ENCODE results near the gene SPAG16. TPM values are rescaled to one million over a fixed set of nuclear protein-coding genes. Genes with fewer than 3 reads are reported as not detected.

Gene SPAG16
- total and polyA plus RNA-seq, 2 experiments from 2014 or later = 28.9 to 30.7 TPM

DNA sequence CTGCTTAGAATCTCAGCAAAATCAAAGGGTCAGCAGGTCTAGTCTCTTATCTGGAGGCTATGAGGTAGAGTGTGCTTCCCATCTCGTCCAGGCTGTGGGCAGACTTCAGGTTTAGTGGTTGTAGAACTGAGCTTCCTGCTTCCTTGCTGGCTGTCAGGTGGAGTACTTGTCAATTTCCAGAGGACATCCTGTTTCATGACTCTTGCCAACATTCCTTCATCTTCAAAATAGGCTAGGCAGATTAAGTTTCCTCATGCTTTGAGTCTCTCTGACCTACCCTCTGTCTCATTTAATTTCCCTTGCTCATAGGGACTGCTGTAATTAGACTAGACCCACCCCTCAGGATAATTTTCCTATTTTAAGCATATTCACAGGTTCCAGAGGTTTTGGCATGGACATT is 562.6 kb downstream of the SPAG16 start:
- Histone ChIP-seq H3K9me3 (ENCODE audit: low read depth) (no peaks in the 10 kb centered on the region), H3K9me2 (ENCODE audit: insufficient read depth) (no peaks in the 10 kb centered on the region), H2AFZ (no peak overlapping the region), H3K36me3 (ENCODE audit: low read depth) (no peaks in the 10 kb centered on the region), H3K4me2 (ENCODE audit: unreplicated experiment) (no peak overlapping the region), H4K20me1 (ENCODE audit: insufficient read depth) (no peaks in the 10 kb centered on the region), H3K27me3 (replicated peaks; ENCODE audit: insufficient read depth) (no peaks in the 10 kb centered on the region), H3K4me1 (ENCODE audit: insufficient read depth) (no peaks in the 10 kb centered on the region), H3K4me3 (no peak overlapping the region), H3F3A (ENCODE audit: insufficient read depth) (no peaks in the 10 kb centered on the region), H3K27ac (no peak overlapping the region), H3K9ac (no peak overlapping the region), H3K79me2 (ENCODE audit: insufficient read depth) (no peaks in the 10 kb centered on the region)
- no peak for TF ChIP-seq EZH2 (IDR thresholded peaks at IDR 0.05; ENCODE audit: insufficient read depth, poor library complexity, severe bottlenecking)
- TF ChIP-seq EZH2phosphoT487 (IDR thresholded peaks at IDR 0.05; ENCODE audit: insufficient read depth, low read depth) = no peak
- in situ Hi-C loops (cut with MboI) = no loop called here
- DNase-seq = no peak
- 50 to 62% methylated on average over 1 of the region's 1 CpG for WGBS, 2 experiments (ENCODE audit: low coverage in 1 of 2, low lambda C conversion rate in 2 of 2, missing lambda C conversion rate in 2 of 2)

DNA sequence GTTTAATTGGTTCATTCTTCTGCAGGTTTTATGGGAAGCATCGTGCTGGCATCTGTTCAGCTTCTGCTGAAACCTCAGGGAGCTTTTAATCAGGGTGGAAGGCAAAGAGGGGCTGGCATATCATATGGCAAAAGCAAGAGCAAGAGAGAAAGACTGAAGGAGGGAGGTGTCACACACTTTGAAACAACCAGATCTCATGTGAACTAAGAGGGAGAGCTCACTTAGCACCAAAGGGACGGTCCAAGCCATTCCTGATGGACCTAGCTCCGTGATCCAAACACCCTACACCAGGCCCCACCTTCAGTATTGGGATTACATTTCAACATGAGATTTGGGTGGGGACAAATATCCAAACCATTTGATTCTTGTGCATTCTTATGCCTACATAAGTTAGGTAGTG is 563.1 kb downstream of the SPAG16 start:
- TF ChIP-seq EZH2phosphoT487 (IDR thresholded peaks at IDR 0.05; ENCODE audit: insufficient read depth, low read depth) (no peak), EZH2 (IDR thresholded peaks at IDR 0.05; ENCODE audit: insufficient read depth, poor library complexity, severe bottlenecking) (no peak)
- H3K36me3 ChIP-seq (ENCODE audit: low read depth) = no peaks in the 10 kb centered on the region
- no peak overlapping the region for H3K9ac ChIP-seq
- H3K9me2 ChIP-seq (ENCODE audit: insufficient read depth) = no peaks in the 10 kb centered on the region
- H3K27ac ChIP-seq = no peak overlapping the region
- no peak overlapping the region for H3K4me2 ChIP-seq (ENCODE audit: unreplicated experiment)
- no peaks in the 10 kb centered on the region for H3K79me2 ChIP-seq (ENCODE audit: insufficient read depth)
- no peaks in the 10 kb centered on the region for H3K4me1 ChIP-seq (ENCODE audit: insufficient read depth)
- H3F3A ChIP-seq (ENCODE audit: insufficient read depth) = no peaks in the 10 kb centered on the region
- H3K27me3 ChIP-seq (replicated peaks; ENCODE audit: insufficient read depth) = no peaks in the 10 kb centered on the region
- H3K4me3 ChIP-seq = no peak overlapping the region
- in situ Hi-C loops (cut with MboI) = no loop called here
- DNase-seq = no peak
- WGBS, 2 experiments (ENCODE audit: low coverage in 1 of 2, low lambda C conversion rate in 2 of 2, missing lambda C conversion rate in 2 of 2) = 76 to 80% methylated on average over 3 of the region's 3 CpGs
- no peaks in the 10 kb centered on the region for H3K9me3 ChIP-seq (ENCODE audit: low read depth)
- no peaks in the 10 kb centered on the region for H4K20me1 ChIP-seq (ENCODE audit: insufficient read depth)
- H2AFZ ChIP-seq = no peak overlapping the region

DNA sequence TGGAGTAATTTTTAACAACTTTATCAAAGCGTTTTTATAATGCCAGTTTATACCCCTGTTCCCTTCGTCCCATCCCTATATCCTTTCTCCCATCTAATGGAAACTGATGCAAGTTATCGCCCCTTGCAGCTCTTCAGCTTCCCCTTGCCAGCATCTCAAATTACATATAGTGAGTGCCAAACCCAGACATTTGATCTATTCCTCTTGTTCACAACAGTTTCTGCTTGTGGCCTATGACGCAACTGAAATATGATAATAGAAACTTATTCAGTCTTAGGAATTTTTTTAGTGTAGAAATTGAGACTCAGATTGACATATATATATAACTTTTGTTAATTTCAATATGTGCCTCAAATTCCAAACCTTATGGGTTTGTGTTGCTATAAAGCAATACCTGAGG is 564.4 kb downstream of the SPAG16 start:
- 47 to 55% methylated on average over 4 of the region's 4 CpGs for WGBS, 2 experiments (ENCODE audit: low coverage in 1 of 2, low lambda C conversion rate in 2 of 2, missing lambda C conversion rate in 2 of 2)
- Histone ChIP-seq H3K9me2 (ENCODE audit: insufficient read depth) (no peaks in the 10 kb centered on the region), H2AFZ (no peak overlapping the region), H4K20me1 (ENCODE audit: insufficient read depth) (no peaks in the 10 kb centered on the region), H3K36me3 (ENCODE audit: low read depth) (no peaks in the 10 kb centered on the region), H3K4me3 (no peak overlapping the region), H3K27me3 (replicated peaks; ENCODE audit: insufficient read depth) (no peaks in the 10 kb centered on the region), H3K79me2 (ENCODE audit: insufficient read depth) (no peaks in the 10 kb centered on the region), H3K9me3 (ENCODE audit: low read depth) (no peaks in the 10 kb centered on the region), H3F3A (ENCODE audit: insufficient read depth) (no peaks in the 10 kb centered on the region), H3K9ac (no peak overlapping the region), H3K4me2 (ENCODE audit: unreplicated experiment) (no peak overlapping the region), H3K27ac (no peak overlapping the region), H3K4me1 (ENCODE audit: insufficient read depth) (no peaks in the 10 kb centered on the region)
- DNase-seq = no peak
- in situ Hi-C loops (cut with MboI) = no loop called here
- TF ChIP-seq EZH2phosphoT487 (IDR thresholded peaks at IDR 0.05; ENCODE audit: insufficient read depth, low read depth) (no peak), EZH2 (IDR thresholded peaks at IDR 0.05; ENCODE audit: insufficient read depth, poor library complexity, severe bottlenecking) (no peak)

DNA sequence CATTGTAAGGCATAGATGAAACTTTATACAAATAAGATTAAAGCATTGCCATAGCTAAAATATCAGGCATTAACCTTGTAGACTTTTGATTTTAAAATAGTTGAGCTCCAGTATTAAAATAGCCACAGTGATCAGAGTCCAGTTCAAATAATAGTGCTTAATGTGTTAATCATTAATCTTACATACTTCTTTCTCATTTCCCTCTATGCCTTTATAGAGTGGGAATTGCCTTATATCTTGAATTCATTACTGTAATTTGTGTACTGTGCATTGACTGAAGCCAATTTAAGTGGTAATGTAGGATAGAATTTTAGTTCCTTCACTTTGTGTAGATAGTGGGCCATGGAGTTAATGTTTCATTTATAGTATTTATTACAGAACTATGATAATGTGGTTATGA is 577.4 kb downstream of the SPAG16 start:
- H3K9me3 ChIP-seq (ENCODE audit: low read depth) = peaks cover 7% of the 10 kb centered on the region
- no peak overlapping the region for H3K4me3 ChIP-seq
- no peak overlapping the region for H2AFZ ChIP-seq
- H3K4me1 ChIP-seq (ENCODE audit: insufficient read depth) = no peaks in the 10 kb centered on the region
- H3K27me3 ChIP-seq (replicated peaks; ENCODE audit: insufficient read depth) = no peaks in the 10 kb centered on the region
- no peak for DNase-seq
- no peak overlapping the region for H3K4me2 ChIP-seq (ENCODE audit: unreplicated experiment)
- no peak overlapping the region for H3K9ac ChIP-seq
- H3K9me2 ChIP-seq (ENCODE audit: insufficient read depth) = no peaks in the 10 kb centered on the region
- H3K79me2 ChIP-seq (ENCODE audit: insufficient read depth) = no peaks in the 10 kb centered on the region
- no peaks in the 10 kb centered on the region for H3K36me3 ChIP-seq (ENCODE audit: low read depth)
- H3F3A ChIP-seq (ENCODE audit: insufficient read depth) = no peaks in the 10 kb centered on the region
- TF ChIP-seq EZH2phosphoT487 (IDR thresholded peaks at IDR 0.05; ENCODE audit: insufficient read depth, low read depth) (no peak), EZH2 (IDR thresholded peaks at IDR 0.05; ENCODE audit: insufficient read depth, poor library complexity, severe bottlenecking) (no peak)
- H4K20me1 ChIP-seq (ENCODE audit: insufficient read depth) = no peaks in the 10 kb centered on the region
- in situ Hi-C loops (cut with MboI) = no loop called here
- H3K27ac ChIP-seq = no peak overlapping the region

DNA sequence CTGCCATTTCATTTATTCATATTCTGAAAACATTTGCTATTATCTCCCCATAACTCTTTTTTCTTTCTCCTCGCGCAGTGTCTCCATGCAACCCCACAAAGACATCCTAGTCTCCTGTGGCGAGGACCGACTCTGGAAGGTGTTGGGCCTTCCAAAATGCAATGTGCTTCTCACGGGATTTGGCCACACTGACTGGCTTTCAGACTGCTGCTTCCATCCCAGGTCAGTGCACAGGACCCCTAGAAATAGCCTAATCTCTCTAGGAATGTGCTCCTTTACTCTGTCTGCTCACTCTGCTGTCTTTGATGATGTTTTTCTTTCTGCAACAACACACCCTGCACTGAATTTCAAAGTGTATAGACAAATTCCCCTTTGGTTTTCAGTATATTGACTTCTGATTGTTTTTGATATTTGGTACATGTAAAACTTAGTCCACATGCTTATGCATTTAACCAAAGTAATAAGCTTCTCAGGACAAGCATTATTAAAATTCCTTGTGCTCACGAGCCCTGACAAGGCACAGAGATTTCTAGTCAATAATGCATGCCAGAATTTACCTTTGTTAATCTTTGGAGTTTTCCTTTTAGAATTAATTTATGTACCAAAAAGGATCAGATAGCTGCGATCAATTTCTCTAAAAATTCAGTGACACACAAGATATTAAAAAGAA is 578.3 kb downstream of the SPAG16 start:
- in situ Hi-C loops (cut with MboI) = no loop called here
- no peak for DNase-seq
- Histone ChIP-seq H3K27me3 (replicated peaks; ENCODE audit: insufficient read depth) (no peaks in the 10 kb centered on the region), H3K4me1 (ENCODE audit: insufficient read depth) (no peaks in the 10 kb centered on the region), H4K20me1 (ENCODE audit: insufficient read depth) (no peaks in the 10 kb centered on the region), H3K36me3 (ENCODE audit: low read depth) (no peaks in the 10 kb centered on the region), H3F3A (ENCODE audit: insufficient read depth) (no peaks in the 10 kb centered on the region), H3K79me2 (ENCODE audit: insufficient read depth) (no peaks in the 10 kb centered on the region), H3K9me3 (ENCODE audit: low read depth) (peaks cover 7% of the 10 kb centered on the region), H3K27ac (no peak overlapping the region), H2AFZ (no peak overlapping the region), H3K9me2 (ENCODE audit: insufficient read depth) (no peaks in the 10 kb centered on the region), H3K4me3 (no peak overlapping the region), H3K9ac (no peak overlapping the region), H3K4me2 (ENCODE audit: unreplicated experiment) (no peak overlapping the region)
- TF ChIP-seq EZH2phosphoT487 (IDR thresholded peaks at IDR 0.05; ENCODE audit: insufficient read depth, low read depth) (no peak), EZH2 (IDR thresholded peaks at IDR 0.05; ENCODE audit: insufficient read depth, poor library complexity, severe bottlenecking) (no peak)
- 78 to 79% methylated on average over 7 of the region's 7 CpGs for WGBS, 2 experiments (ENCODE audit: low coverage in 1 of 2, low lambda C conversion rate in 2 of 2, missing lambda C conversion rate in 2 of 2)

Data from GM23248 (cell line).